LoVo (cell line): ENCODE results near the gene FARP2.

Experiments used
- DNase-seq: peaks from one replicate; pipeline ENCODE4 v3.0.0-alpha.2; 2016; ENCODE audit warnings: low spot score

The FARP2 gene

GRCh38 chr2:241535871-241536655, 180.0 kb downstream of the FARP2 start:
- DNase-seq: no peak

- DNase-seq: no peak
Observed at GRCh38 chr2:241538838-241539615, 182.9 kb downstream of the FARP2 start.

GRCh38 chr2:241539616-241540374, 183.7 kb downstream of the FARP2 start:
- no peak for DNase-seq

GRCh38 chr2:241540401-241540770, 184.3 kb downstream of the FARP2 start:
- DNase-seq: no peak

- DNase-seq: peak; percentile 36
Observed at GRCh38 chr2:241540771-241541561, 184.9 kb downstream of the FARP2 start.

GRCh38 chr2:241541564-241542277, 185.6 kb downstream of the FARP2 start:
- DNase-seq: no peak

GRCh38 chr2:241542278-241542605, 186.2 kb downstream of the FARP2 start:
- no peak for DNase-seq
